ENCODE measurements around the gene CDK16.

CDK16 gene

DNA sequence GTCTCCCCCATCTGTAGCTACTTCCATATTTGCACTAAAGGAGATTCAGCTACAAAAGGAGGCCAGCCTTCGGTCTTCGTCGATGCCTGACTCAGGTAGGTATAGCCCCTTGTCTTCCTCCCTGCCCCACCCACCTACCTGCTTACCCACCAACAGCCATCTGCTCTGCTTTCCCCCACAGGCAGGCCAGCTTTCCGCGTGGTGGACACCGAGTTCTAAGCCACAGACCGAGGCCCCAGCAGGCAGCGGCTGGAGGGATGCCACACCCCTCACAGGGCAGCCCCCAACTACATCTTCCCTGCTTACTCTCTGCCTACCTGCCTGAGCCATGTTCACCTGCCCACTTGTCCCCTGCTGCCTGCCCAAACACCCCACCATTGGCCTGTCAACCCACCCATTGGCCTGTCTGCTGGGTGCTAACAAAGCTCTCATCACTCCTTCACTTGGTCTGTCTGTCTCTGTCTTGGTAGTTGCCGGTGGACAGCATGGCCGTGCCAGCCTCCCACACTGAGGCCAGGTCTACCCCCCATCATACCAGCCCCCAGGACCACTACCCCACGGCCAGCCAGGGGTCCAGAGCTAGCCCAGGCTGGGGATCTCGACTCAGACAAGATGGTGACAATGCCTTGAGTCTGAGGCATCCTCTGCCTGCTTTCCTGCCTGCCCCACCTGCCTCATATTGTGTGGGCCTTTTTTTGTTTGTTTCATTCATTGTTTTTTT lies 10.2 kb downstream of the CDK16 start:
- no peak for DNase-seq

DNA sequence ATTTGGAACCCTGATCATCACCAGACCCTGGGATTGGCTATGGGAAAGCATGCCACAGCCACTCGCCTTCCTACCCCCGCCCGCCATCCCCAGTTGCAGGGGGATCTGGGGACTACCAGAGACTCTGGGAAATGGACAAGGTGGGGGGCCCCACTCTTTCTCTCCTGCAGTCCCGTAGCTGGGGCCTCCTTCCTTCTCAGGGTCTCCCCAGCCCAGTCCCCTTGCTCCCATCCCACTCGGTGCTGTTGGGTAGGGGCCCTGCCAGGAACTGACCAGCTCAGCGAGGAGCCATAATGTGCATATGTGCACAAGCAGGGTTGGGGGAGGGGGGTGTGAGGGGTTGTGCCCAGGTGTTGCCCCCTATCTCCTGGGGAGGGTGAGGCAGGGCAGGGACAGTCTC lies 10.9 kb downstream of the CDK16 start:
- DNase-seq = no peak

GRCh38 chrX:47230136-47230868 lies 11.8 kb downstream of the CDK16 start:
- no peak for DNase-seq

DNA sequence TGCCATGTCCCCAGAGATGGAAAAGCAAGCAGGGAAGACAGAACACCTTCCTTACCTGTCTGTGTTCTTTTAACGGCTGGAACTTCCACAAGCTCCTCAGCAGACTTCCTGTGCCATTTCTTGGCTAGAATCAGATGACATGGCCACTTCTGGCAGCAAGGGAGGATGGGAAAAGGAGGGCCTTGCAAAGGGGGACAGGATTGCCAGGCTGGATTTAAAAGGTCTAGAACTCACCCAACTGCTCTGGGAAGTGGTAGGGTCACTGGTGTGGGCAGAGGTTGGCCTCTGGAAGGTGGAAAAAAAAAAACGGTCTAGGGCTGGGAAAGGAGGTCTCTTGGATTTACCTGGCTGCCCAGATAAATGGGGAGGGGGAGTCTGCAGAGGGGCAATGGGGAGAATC lies 12.7 kb downstream of the CDK16 start:
- no peak for DNase-seq

DNA sequence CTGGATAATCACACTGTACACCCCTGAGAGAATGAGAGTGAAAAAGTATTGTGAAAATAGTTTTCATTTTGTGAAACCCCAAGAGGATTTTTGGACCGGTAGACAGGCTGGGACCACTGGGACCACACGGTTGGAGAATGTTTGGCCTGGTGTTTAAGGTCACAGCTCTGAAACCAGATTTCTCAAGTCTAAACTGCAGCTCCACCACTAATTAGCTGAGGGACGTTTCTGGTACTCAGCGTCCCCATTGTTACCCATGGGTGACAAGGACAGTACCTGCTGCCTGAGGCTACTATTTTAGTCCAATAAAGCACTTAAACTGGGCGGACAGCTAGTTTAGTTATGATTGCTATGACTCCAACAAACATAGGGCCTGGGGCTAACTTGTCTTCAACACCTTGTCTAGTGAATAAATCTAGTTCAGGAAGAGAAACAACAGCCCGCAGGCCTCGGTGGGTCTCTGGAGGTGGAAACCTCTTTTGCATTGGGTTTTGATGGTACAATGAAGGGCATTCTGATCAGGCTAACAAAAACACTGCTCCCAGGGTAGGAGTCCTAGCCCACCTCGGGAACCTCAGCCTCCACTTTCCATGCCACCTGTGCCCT lies 13.8 kb downstream of the CDK16 start:
- DNase-seq = no peak

- peak; percentile 19 for DNase-seq
Measured at GRCh38 chrX:47232803-47233332, 14.4 kb downstream of the CDK16 start, which contains the start of gene USP11. Gene USP11, plus strand, starts transcription at chrX:47233009. Its CDS starts 35 bp downstream, at chrX:47233044.

- DNase-seq = peak; percentile 88
Measured at GRCh38 chrX:47233333-47234113, 15.0 kb downstream of the CDK16 start.

DNA sequence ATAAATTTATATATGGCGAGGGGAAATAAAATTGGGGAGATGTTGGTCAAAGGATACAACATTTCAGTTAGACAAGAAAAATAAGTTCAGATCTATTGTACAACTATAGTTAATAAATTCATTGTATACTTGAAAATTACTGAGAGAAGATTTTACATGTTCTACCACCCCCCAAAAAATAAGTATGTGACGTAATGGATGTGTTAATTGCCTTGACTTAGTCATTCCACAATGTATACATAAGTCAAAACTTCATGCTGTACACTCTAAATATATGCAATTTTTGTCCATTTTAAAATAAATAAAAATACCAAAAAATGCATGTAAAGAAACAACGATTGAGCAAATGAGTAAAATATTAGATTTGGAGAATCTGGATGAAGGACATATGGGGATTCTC lies 16.1 kb downstream of the CDK16 start:
- DNase-seq = no peak

DNA sequence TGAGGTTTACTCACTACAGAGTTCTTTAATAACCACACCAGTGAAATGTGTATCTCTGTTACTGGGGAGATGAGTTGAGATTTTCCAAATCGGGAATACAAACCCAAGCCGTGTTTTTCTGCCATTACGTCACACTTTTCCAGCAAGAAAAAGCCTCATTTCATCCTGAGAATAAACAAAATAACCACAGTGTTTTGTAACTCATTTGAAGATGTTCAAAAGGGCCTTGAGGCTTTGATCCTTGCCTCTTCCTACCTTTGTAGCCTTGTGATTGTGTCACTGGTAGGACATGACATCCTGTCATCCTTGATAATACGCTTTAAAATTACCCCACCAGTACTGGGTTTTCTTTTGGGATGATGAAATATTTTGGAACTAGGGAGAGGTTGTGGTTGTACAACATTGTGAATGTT lies 17.2 kb downstream of the CDK16 start:
- no peak for DNase-seq

- no peak for DNase-seq
Measured at GRCh38 chrX:47239199-47239598, 20.7 kb downstream of the CDK16 start.

DNA sequence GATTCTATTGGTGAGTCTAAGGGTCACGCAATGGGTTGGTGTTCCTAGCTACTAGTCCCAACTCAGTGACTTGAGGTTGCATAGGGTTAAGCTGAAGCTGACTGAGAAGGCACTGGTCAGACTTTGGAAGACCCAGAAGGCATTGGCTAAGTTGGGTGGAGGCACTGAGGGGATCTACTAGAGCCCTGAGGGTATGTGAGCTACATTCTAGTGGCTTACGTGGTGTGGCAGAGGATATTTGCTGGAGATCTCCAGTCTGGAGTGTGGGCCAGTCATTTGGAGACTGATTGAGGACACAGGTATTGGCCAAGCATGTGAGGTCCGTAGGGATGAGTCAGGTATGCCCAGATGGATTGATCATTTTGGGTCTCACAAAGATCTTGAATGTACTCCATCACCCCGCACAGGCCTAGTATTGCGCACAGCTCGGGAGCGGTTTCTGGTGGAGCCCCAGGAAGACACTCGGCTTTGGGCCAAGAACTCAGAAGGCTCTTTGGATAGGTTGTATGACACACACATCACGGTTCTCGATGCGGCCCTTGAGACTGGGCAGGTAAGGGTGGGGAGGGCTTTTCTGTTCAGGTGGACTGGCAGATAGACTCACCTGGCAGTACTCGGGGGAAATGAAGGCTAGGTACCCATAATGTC lies 21.5 kb downstream of the CDK16 start:
- DNase-seq = no peak

GRCh38 chrX:47240619-47241018 lies 22.1 kb downstream of the CDK16 start:
- DNase-seq = no peak

DNA sequence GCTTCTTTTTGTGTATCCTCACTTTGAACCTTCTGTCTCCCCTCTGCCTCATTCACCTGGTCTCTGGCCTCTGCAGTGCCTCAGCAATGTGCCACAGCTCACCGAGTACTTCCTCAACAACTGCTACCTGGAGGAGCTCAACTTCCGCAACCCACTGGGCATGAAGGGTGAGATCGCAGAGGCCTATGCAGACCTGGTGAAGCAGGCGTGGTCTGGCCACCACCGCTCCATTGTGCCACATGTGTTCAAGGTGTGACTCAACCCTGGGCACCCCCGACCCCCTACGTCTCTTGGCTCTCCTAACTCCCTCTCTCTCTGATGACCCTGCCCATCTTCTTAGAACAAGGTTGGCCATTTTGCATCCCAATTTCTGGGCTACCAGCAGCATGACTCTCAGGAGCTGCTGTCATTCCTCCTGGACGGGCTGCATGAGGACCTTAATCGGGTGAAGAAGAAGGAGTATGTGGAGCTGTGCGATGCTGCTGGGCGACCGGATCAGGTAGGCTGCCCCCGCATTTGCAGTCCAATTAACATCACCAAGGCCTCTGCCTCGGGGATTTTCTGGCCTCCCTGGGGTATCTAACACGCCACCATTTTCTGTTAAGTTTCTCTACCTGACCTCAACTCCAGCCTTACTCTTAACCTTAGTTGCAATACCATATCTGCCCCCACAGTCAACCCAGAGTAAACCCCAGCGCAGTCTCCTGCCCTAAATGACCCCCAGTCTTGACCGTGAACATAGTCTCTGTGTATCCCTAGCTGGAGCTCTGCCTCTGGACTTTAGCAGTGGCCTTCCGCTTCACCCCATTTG lies 22.9 kb downstream of the CDK16 start:
- DNase-seq = no peak

DNA sequence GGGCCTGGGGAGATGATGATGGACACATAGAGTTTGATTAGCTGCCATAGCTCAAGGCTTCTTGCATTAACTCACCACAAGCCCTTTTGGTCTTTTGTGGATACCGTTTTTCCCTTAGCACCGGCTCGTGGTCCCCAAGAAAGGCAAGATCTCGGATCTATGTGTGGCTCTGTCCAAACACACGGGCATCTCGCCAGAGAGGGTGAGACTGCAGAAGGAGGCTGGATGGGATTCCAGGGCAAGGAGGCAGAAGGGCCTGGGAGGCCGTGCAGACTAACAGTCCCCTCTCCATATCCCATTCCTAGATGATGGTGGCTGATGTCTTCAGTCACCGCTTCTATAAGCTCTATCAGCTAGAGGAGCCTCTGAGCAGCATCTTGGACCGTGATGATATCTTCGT lies 23.8 kb downstream of the CDK16 start:
- no peak for DNase-seq

GRCh38 chrX:47243351-47243750 lies 24.9 kb downstream of the CDK16 start:
- DNase-seq = no peak

DNA sequence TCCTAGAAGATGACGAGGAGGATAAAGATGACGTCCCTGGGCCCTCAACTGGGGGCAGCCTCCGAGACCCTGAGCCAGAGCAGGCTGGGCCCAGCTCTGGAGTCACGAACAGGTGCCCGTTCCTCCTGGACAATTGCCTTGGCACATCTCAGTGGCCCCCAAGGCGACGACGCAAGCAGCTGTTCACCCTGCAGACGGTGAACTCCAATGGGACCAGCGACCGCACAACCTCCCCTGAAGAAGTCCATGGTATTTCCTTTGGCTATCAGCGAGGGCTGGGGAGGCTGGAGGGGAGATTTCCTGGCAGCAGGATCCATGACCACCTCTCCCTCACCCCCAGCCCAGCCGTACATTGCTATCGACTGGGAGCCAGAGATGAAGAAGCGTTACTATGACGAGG lies 26.2 kb downstream of the CDK16 start:
- DNase-seq = no peak

DNA sequence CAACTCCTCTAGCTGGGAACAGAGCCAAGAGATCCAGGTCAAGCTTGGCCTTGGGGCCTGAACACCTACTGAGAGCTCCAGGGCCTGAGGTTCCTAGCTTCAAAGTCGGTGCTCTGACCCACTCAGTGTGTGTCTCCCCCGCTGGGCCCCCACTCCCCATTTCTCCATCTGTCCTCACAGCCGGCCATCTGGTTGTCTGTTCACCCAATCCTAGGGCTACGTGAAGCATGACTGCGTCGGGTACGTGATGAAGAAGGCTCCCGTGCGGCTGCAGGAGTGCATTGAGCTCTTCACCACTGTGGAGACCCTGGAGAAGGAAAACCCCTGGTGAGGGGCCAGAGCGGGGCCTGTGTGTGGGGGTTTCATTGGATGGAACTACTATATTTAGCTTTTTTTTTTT lies 26.7 kb downstream of the CDK16 start:
- no peak for DNase-seq

GRCh38 chrX:47247206-47247998 lies 28.9 kb downstream of the CDK16 start:
- no peak for DNase-seq

DNA sequence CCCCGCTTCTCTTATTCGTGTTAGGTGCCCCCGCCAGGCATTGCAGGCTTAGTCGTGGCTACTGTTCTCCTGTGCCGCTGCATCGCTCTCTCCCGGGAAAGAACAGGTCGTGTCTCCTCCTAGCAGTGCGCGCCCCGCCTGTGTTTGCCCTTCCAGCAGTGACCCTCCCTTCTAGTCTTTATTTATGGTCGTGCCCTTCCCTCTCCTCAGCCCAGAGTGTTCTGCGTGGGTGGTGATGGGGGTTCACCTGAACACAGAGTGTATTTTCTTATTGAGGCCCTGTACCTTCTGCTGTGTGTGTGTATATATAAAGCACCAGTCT lies 29.5 kb downstream of the CDK16 start:
- DNase-seq = no peak

- no peak for DNase-seq
Measured at GRCh38 chrX:47248576-47248975, 30.1 kb downstream of the CDK16 start.

GRCh38 chrX:47250017-47250347 lies 31.5 kb downstream of the CDK16 start:
- no peak for DNase-seq
